K562 (cell line): ENCODE data around the gene LTA. TPM values are rescaled to one million over a fixed set of nuclear protein-coding genes. Genes with fewer than 3 reads are reported as not detected.
A peak's percentile ranks its signal among the peaks of the same experiment; 100 is the strongest.

Experiments
- ESRRA ChIP-seq: fragments of 450-650 bp; IDR thresholded peaks from 2 replicates; pipeline ENCODE4 v1.6.1; 2014; ENCODE audit warnings: low read depth, mild to moderate bottlenecking, moderate library complexity, borderline replicate concordance
- FOSL1 ChIP-seq: fragments of 200-800 bp; sonication (Bioruptor generic); conservative IDR thresholded peaks from 2 replicates; pipeline ENCODE4 v1.6.1; 2016; ENCODE audit warnings: missing genetic modification characterization, missing compliant biosample characterization
- FOXA3 ChIP-seq, 2 experiments: fragments of 450-650 bp in 1 of 2; sonication (generic) in 1 of 2; formaldehyde crosslinking; IDR thresholded peaks in 1 of 2; conservative IDR thresholded peaks in 1 of 2; 2 replicates each; pipeline versions ENCODE4 v1.4.0 to v1.8.0; 2020 to 2022; ENCODE audit warnings: mild to moderate bottlenecking in 2 of 2, missing genetic modification reagents in 1 of 2
- FOXK1 ChIP-seq: sonication (generic); formaldehyde crosslinking; IDR thresholded peaks from 2 replicates; pipeline ENCODE4 v1.8.0; 2022; ENCODE audit warnings: missing genetic modification reagents, mild to moderate bottlenecking, borderline replicate concordance
- FOXK2 ChIP-seq, 2 experiments: fragments of 450-650 bp; IDR thresholded peaks in 1 of 2; conservative IDR thresholded peaks in 1 of 2; 2 replicates each; pipeline ENCODE4 v1.6.1; 2016; ENCODE audit warnings: low read depth in 2 of 2, mild to moderate bottlenecking in 1 of 2
- GATAD2A ChIP-seq: fragments of 450-650 bp; IDR thresholded peaks from 2 replicates; pipeline ENCODE4 v1.6.1; 2017
- POLR2AphosphoS2 ChIP-seq: IDR thresholded peaks from 2 replicates; pipeline ENCODE4 v1.6.1; 2012; ENCODE audit warnings: low read length, improper control_type of control experiment
- SMARCB1 ChIP-seq: IDR thresholded peaks from 2 replicates; pipeline ENCODE4 v1.6.1; 2011; ENCODE audit warnings: improper control_type of control experiment, low read depth; ENCODE audit not compliant: insufficient read length
- SNRNP70 ChIP-seq: fragments of 200-400 bp; formaldehyde crosslinking; optimal IDR thresholded peaks from 2 replicates; pipeline ENCODE3; 2017; ENCODE audit warnings: low read depth, low read length
- ZNF77 ChIP-seq: fragments of 250-450 bp; sonication (Bioruptor Pico); IDR thresholded peaks from 2 replicates; pipeline ENCODE4 v1.5.0; 2020
- ZZZ3 ChIP-seq: fragments of 450-650 bp; IDR thresholded peaks from 2 replicates; pipeline ENCODE4 v1.6.1; 2016; ENCODE audit warnings: antibody characterized with exemption, mild to moderate bottlenecking, moderate library complexity
- polyA plus RNA-seq, 8 experiments: library from polyadenylated mRNA; depleted of rRNA in 4 of 8; stranded (reverse) in 5 of 8; unstranded in 3 of 8; fragments of >200 nt; fragmentation: Nextera tagmentation in 2 of 8; fragmentation: Illumina TruSeq in 1 of 8; extraction: Ambion mirVana in 2 of 8; extraction: Trizol in 1 of 8; gene quantifications; 2 replicates each; pipeline versions ENCODE4 v1.2.1 to v1.2.3, GENCODE V29; 2011 to 2014; ENCODE audit warnings: inconsistent platforms in 1 of 8, missing spikeins in 1 of 8
- total RNA-seq, 7 experiments: library from RNA; depleted of rRNA in 6 of 7; stranded (reverse); fragments of >200 nt in 6 of 7; fragmentation: Illumina TruSeq in 2 of 7; extraction: Trizol in 2 of 7; gene quantifications; 2 replicates each; pipeline versions ENCODE4 v1.2.1 to v1.2.3, GENCODE V29; 2011 to 2021; ENCODE audit warnings: low replicate concordance in 1 of 7
- TF ChIP-seq, protein P1 (sequence below): fragments of 200-800 bp; sonication (Bioruptor generic); IDR thresholded peaks from 2 replicates; pipeline ENCODE4 v1.6.1; 2017; ENCODE audit warnings: missing genetic modification characterization, missing compliant biosample characterization
- TF ChIP-seq, protein P2 (sequence below): sonication (generic); formaldehyde crosslinking; IDR thresholded peaks from 2 replicates; pipeline ENCODE4 v1.8.1; 2023; ENCODE audit warnings: mild to moderate bottlenecking, missing genetic modification reagents
- TF ChIP-seq, protein P3 (sequence below): fragments of 450-650 bp; IDR thresholded peaks from 2 replicates; pipeline ENCODE4 v1.6.1; 2018; ENCODE audit not compliant: partially characterized antibody
- TF ChIP-seq, protein P4 (sequence below): fragments of 250-450 bp; sonication (Bioruptor Pico); IDR thresholded peaks from 2 replicates; pipeline ENCODE4 v1.8.0; 2021; ENCODE audit warnings: moderate library complexity, mild to moderate bottlenecking, inconsistent platforms
- TF ChIP-seq, protein P5 (sequence below), 2 experiments: fragments of 450-650 bp in 1 of 2; sonication (generic) in 1 of 2; formaldehyde crosslinking in 1 of 2; IDR thresholded peaks in 1 of 2; conservative IDR thresholded peaks in 1 of 2; 2 replicates each; pipeline versions ENCODE4 v1.6.1 to v1.8.1; 2016 to 2023; ENCODE audit warnings: mild to moderate bottlenecking in 2 of 2, moderate library complexity in 2 of 2, inconsistent platforms in 1 of 2, missing genetic modification reagents in 1 of 2

Gene LTA
- total and polyA plus RNA-seq, 9 of the 15 experiments (the other 6 are each of a cell fraction or from before 2014, with no cell fraction given), result 0.80 TPM; not detected in 8

DNA sequence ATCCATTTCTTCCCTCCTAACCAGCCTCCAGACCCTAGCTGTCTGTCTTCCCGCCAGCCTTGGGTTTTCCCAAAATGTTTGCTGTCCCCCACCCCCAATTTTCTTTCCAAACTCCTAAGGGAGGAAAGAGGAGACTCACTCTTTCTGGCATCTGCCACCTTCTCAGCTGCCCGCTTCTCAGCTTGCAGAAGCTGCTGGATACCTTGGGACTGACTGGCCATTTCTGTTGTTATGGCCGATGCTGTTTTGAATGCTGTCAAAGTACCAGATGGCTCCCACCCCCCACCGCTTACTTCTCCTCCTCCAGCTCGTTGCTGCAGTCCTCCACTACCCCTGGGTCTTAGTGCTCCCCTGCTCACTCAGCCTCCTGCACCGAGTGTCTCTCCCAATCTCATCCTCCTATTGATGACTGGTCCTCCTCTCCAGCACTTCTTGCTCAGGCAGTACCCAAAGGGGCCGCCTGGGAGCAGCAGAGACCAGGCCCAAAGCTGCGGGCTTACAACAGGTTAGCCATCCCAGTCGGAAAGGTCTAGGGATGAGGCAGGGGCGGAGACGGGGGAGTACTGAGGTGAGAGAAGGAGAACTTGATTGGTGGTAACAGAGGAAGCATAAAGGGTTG is 25.6 kb upstream of the LTA start, which contains the start of gene ATP6V1G2 (continued):
- TF ChIP-seq, protein P1, sequence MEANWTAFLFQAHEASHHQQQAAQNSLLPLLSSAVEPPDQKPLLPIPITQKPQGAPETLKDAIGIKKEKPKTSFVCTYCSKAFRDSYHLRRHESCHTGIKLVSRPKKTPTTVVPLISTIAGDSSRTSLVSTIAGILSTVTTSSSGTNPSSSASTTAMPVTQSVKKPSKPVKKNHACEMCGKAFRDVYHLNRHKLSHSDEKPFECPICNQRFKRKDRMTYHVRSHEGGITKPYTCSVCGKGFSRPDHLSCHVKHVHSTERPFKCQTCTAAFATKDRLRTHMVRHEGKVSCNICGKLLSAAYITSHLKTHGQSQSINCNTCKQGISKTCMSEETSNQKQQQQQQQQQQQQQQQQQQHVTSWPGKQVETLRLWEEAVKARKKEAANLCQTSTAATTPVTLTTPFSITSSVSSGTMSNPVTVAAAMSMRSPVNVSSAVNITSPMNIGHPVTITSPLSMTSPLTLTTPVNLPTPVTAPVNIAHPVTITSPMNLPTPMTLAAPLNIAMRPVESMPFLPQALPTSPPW (CRISPR knock-in tag), result no peak; the same call in 1 of the 2 replicates
- no peak for TF ChIP-seq SNRNP70
- no peak for TF ChIP-seq GATAD2A
- no peak for TF ChIP-seq SMARCB1
- peak; percentile 53; the same call in 1 of the 2 replicates for TF ChIP-seq ESRRA
- 0 out of 4 replicates have a peak, but pooled peaks of 1 of the 2 experiments have one; percentile 20 for TF ChIP-seq FOXA3 (CRISPR knock-in tag; conservative IDR thresholded peaks at IDR 0.05 in 1 of 2, IDR thresholded peaks at IDR 0.05 in 1 of 2)
- TF ChIP-seq, protein P2, sequence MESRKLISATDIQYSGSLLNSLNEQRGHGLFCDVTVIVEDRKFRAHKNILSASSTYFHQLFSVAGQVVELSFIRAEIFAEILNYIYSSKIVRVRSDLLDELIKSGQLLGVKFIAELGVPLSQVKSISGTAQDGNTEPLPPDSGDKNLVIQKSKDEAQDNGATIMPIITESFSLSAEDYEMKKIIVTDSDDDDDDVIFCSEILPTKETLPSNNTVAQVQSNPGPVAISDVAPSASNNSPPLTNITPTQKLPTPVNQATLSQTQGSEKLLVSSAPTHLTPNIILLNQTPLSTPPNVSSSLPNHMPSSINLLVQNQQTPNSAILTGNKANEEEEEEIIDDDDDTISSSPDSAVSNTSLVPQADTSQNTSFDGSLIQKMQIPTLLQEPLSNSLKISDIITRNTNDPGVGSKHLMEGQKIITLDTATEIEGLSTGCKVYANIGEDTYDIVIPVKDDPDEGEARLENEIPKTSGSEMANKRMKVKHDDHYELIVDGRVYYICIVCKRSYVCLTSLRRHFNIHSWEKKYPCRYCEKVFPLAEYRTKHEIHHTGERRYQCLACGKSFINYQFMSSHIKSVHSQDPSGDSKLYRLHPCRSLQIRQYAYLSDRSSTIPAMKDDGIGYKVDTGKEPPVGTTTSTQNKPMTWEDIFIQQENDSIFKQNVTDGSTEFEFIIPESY (CRISPR knock-in tag), result no peak; the same call in 1 of the 2 replicates
- TF ChIP-seq FOXK1 (CRISPR knock-in tag), result no peak
- TF ChIP-seq, protein P3, sequence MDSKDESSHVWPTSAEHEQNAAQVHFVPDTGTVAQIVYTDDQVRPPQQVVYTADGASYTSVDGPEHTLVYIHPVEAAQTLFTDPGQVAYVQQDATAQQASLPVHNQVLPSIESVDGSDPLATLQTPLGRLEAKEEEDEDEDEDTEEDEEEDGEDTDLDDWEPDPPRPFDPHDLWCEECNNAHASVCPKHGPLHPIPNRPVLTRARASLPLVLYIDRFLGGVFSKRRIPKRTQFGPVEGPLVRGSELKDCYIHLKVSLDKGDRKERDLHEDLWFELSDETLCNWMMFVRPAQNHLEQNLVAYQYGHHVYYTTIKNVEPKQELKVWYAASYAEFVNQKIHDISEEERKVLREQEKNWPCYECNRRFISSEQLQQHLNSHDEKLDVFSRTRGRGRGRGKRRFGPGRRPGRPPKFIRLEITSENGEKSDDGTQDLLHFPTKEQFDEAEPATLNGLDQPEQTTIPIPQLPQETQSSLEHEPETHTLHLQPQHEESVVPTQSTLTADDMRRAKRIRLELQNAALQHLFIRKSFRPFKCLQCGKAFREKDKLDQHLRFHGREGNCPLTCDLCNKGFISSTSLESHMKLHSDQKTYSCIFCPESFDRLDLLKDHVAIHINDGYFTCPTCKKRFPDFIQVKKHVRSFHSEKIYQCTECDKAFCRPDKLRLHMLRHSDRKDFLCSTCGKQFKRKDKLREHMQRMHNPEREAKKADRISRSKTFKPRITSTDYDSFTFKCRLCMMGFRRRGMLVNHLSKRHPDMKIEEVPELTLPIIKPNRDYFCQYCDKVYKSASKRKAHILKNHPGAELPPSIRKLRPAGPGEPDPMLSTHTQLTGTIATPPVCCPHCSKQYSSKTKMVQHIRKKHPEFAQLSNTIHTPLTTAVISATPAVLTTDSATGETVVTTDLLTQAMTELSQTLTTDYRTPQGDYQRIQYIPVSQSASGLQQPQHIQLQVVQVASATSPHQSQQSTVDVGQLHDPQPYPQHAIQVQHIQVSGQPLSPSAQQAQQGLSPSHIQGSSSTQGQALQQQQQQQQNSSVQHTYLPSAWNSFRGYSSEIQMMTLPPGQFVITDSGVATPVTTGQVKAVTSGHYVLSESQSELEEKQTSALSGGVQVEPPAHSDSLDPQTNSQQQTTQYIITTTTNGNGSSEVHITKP, result peak; percentile 81
- TF ChIP-seq, protein P4, sequence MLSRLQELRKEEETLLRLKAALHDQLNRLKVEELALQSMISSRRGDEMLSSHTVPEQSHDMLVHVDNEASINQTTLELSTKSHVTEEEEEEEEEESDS (CRISPR knock-in tag), result no peak
- TF ChIP-seq, protein P5, sequence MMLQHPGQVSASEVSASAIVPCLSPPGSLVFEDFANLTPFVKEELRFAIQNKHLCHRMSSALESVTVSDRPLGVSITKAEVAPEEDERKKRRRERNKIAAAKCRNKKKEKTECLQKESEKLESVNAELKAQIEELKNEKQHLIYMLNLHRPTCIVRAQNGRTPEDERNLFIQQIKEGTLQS (IDR thresholded peaks at IDR 0.05), result no peak; the same call in 1 of the 2 replicates
- TF ChIP-seq, protein P5 (CRISPR knock-in tag; conservative IDR thresholded peaks at IDR 0.05), result peak; percentile 65; the same call in 1 of the 2 replicates
- TF ChIP-seq FOSL1 (tag), result no peak
- TF ChIP-seq POLR2AphosphoS2, result no peak
- TF ChIP-seq ZZZ3, result no peak
- no peak for TF ChIP-seq ZNF77 (CRISPR knock-in tag)
- no peak for TF ChIP-seq FOXK2 (conservative IDR thresholded peaks at IDR 0.05 in 1 of 2, IDR thresholded peaks at IDR 0.05 in 1 of 2; ENCODE audit: low read depth in 2 of 2)
